ENCODE results near the gene ZNF846.

DNA sequence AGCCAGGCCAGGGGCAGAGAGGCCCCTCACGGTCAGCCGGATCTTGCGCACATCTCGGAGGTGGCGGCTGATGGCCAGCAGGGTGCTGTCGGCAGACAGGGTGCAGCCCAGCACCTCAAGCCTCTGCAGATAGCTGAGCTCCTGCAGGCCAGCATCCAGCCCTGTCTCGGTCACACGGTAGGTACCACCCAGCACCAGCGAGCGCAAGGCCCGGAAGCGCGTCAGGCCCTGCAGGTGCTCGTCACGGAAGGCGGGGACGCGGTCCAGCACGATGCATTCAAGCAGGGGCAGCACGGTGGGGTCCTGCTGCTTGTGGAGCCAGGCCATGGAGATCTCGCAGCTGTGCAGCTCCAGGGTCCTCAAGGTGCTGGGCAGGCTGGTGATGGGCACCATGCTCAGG, 42.6 kb upstream of the ZNF846 start:
- no peak for TF ChIP-seq POLR2A (IDR thresholded peaks at IDR 0.05)
- no peak for TF ChIP-seq CTCF (IDR thresholded peaks at IDR 0.05)

Data from gastroesophageal sphincter (tissue), 3 donors.